ENCODE measurements around the gene TIMM10.
A peak's percentile ranks its signal among the peaks of the same experiment; 100 is the strongest.

TIMM10 gene

DNA sequence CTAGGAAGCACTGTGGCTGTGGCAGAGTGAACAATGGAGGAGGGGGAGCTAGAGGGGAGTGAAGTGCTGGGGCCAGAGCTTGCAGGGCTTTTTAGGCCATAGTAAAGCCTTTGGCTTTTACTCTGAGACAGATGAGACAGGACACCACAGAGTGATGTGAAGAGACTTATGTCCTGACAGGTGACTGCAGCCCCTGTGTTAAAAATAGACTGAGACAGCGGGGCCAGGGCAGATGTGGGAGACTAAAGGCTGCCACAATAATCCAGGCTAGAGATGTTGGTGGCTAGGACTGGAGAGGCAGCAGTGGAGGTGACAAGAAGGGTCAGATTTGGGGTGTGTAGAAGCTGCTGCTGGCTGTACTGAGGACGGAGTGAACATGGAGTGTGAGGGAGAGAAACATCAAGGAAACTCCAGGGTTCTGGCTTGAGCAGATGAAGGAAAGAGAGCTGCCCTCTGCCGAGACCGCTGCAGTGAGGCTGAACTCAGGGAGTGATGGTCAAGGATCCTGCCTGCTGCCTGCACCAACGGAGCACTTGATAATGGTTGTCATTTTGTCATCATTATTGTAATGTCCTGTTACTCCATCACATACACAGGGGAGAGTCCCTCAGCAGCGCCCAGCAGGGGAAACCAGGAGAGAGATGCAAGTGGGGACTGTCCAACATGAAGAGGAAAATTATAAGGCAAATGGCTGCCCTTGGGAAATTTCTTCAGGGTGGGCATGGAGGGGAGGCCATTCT, 42.5 kb downstream of the TIMM10 start:
- H3K4me3 ChIP-seq (ENCODE audit: low read length): no peak overlapping the region
- TF ChIP-seq ZNF274 (IDR thresholded peaks at IDR 0.05; ENCODE audit: low read depth, low read length): no peak

DNA sequence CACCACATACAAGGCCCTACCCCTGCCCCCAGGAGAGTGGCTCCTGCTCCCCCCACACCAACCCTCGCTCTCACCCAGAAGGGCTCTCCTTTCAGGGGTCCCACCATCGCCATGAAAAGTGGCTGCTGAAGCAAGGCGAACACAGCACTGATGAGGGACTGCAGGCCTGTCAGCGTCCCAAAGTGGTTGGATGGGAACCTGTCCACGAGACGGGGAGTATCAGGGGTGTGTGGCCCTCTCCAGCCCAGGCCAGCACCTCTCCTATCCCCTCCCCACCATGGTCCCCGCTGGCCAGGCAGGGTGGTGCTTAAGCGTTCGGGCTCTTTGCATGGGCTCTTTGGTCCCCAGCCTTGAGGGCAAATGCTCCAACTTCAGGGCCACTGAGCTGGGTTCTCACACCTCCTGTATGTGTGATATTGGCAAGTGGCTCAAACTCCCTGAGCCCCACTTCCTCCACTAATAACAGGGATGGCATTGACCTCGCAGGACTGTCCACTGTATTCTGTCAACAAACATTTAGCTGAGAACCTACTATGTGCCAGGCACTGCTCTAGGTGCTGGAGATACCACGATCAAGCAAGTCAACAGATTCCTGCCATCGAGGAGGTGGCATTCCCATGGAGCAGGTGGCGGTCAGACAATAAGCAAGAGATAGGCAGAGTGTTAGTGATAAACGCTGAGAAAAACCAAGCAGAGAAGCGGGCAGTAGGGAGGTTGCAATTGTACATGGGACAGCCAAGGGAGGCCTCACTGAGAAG, 43.4 kb downstream of the TIMM10 start:
- TF ChIP-seq ZNF274 (IDR thresholded peaks at IDR 0.05; ENCODE audit: low read depth, low read length): no peak

DNA sequence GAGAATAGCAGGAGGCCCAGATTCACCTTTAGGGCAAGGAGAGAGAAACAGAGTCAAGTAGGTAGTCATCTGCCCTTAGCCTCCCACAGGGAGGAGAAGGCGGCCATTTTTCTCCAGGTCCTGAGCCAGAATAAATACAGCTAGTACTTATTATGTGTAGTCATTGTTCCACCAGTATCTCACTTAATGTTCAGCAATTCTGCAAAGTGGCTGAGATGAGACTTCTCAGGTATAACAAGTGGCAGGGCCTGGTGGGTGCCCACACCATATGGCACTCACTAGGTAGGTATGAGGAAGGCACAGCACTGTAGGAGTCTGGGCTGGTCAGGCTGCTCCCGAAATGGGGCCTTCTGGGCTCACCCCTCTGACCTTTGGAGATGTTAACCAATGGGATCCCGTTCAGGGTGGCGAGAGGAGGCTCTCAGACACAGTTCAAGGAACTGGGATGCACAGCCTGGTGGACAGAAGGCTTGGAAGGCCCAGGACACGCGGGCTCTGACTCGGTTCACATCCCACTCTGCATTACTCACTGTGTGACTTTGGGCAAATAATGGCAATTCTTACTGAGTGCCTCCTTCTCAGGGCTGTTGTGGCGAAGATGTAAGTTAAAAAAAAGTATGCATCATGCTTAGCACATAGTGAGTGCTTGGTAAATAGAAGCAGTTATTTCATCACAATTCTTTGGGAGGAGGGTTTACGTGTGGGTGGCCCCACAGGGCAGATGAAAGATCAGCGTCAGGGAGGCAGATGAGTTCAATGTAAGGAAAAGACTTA, 45.1 kb downstream of the TIMM10 start:
- TF ChIP-seq ZNF274 (IDR thresholded peaks at IDR 0.05; ENCODE audit: low read depth, low read length): no peak
- no peak overlapping the region for H3K4me3 ChIP-seq (ENCODE audit: low read length)

More for the DNA sequence above, 43.4 kb downstream of the TIMM10 start:
- H3K4me3 ChIP-seq (ENCODE audit: low read length): no peak overlapping the region

DNA sequence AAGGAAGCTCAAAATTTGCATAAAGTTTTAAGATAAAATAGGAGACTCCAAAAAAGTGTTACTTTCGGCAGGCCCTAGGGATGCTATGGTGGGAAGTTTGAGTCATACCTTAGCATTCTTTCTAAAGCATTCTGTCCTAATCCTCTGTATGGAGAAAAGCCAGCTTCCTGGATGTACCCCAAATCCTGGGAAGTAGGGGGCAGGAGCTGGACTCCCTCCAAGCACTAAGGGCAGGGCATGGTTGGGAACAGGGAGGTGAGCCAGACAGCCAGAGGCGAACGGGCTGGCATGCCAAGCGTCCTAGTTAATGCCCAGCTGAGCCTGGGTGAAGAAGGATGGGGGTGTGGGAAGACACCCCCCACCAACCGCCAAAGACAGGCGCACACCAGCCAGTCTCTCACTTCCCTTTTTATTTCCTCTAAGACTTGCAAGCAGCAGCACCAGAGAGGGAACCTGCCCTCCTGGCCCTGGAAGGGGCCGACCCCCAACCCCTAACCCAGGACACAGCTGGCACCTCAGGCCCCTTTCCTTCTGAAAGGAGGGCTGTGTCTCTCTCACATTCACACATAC, 46.3 kb downstream of the TIMM10 start:
- no peak for TF ChIP-seq ZNF274 (IDR thresholded peaks at IDR 0.05; ENCODE audit: low read depth, low read length)
- no peak overlapping the region for H3K4me3 ChIP-seq (ENCODE audit: low read length)

DNA sequence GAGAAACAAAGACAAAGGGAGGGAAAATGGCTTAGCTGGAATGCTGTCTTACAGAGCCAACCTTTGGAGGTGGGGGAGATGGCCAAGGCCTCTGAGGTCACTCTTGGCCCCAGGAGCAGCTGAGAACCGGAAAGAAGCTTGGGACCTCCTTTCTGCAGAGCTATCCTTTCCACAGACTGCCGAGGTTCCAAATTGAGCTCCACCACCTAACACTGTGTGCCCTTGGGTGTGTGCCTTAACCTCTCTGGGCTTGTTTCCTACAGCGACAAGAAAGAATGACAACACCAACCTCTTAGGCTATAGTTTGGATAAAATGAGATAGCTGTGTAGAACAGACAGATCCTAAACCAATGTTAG, 47.0 kb downstream of the TIMM10 start:
- no peak for TF ChIP-seq ZNF274 (IDR thresholded peaks at IDR 0.05; ENCODE audit: low read depth, low read length)
- no peak overlapping the region; the same call in 1 of the 2 replicates for H3K4me3 ChIP-seq (ENCODE audit: low read length)

- H3K4me3 ChIP-seq (ENCODE audit: low read length): peak overlapping the region; percentile 11; the same call in 1 of the 2 replicates
- TF ChIP-seq ZNF274 (IDR thresholded peaks at IDR 0.05; ENCODE audit: low read depth, low read length): no peak
Observed at GRCh38 chr11:57482782-57483561, 47.6 kb downstream of the TIMM10 start.

DNA sequence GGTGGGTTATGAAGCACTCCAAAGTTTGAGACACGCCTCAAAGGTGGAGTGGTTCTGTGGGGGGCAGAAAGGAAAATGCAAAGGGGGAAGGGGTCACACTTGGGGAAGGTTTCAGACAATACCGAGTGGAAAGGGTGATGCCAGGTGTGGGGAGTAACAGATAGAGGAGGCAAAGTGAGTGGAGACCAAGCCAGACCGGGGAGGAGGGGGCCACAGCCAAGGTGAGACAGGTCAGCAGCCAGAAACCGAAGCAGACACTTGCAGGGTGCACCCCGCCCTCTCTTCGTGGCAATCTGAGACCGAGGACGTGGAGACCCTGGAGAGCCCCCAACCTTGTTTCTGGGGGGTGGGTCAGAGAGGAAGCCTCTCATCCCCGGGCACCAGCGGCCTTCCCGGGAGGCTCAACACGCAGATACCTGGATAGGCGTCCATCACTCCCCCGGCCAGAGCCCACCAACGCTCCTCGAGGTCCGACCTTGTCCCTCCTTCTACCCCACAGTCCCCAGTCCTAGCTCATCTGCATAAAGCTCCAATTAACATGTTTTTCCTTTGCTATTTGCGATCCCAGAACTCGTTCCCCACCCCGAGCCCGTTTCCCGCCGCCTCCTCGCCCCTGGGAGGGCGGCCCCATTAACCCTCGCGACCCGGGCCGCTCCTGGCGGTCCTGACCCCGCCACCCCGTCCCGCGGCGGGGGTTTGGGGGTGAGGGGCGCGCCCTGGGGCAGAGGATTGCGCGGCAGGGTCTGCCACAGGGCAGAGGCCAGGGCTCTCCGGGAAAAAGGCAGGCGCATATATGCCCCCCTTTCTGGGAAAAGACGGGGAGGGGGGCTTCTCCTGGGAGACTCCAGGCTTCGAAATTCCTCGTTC, 48.4 kb downstream of the TIMM10 start:
- no peak for TF ChIP-seq ZNF274 (IDR thresholded peaks at IDR 0.05; ENCODE audit: low read depth, low read length)
- H3K4me3 ChIP-seq (ENCODE audit: low read length): no peak overlapping the region

GRCh38 chr11:57481315-57481714, 49.2 kb downstream of the TIMM10 start:
- TF ChIP-seq ZNF274 (IDR thresholded peaks at IDR 0.05; ENCODE audit: low read depth, low read length): no peak

GRCh38 chr11:57480409-57481137, 50.0 kb downstream of the TIMM10 start:
- TF ChIP-seq ZNF274 (IDR thresholded peaks at IDR 0.05; ENCODE audit: low read depth, low read length): no peak

More at GRCh38 chr11:57481315-57481714, 49.2 kb downstream of the TIMM10 start:
- H3K4me3 ChIP-seq (ENCODE audit: low read length): no peak overlapping the region

GRCh38 chr11:57479911-57480310, 50.6 kb downstream of the TIMM10 start:
- H3K4me3 ChIP-seq (ENCODE audit: low read length): no peak overlapping the region
- no peak for TF ChIP-seq ZNF274 (IDR thresholded peaks at IDR 0.05; ENCODE audit: low read depth, low read length)

More at GRCh38 chr11:57480409-57481137, 50.0 kb downstream of the TIMM10 start:
- H3K4me3 ChIP-seq (ENCODE audit: low read length): no peak overlapping the region

DNA sequence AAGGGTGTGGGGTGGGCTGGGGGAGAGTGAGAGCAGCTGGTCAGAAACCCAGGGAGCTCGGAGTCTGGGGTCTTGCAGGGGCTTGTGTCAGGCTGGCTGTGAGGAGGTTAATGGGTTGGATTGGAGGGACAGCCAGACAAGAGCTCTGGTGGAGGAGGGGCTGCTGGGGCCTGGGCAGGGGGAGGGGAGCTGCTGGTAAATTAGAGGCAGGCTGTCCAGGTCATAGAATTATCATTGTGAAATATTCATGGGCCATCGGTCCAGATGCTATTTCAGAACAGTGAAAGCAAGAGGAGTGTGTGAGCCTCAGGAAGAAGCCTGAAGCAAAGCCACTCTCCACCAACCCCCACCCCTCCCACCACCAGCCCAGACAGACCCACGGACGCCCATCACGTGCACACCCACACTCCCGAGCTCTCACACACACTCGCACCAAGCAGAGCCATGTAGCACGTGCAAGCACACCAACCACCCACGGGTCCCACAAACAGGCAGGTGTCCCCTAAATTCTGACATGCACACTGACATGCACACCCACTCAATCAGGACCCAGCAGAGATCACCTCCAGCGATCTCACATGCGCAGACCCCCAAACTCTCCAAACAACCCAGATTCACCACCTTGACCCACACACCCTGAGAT, 51.4 kb downstream of the TIMM10 start:
- no peak overlapping the region for H3K4me3 ChIP-seq (ENCODE audit: low read length)
- no peak for TF ChIP-seq ZNF274 (IDR thresholded peaks at IDR 0.05; ENCODE audit: low read depth, low read length)
